GM21619 (cell line): ENCODE data around the gene MED23.
A peak's percentile ranks its signal among the peaks of the same experiment; 100 is the strongest.
"Not testable (repeated sequence)": the region's sequence is repeated elsewhere in the genome, so short reads cannot be mapped to it uniquely, and the experiment has no call there.

Experiments used
- ATAC-seq: cut with Tn5 transposase; IDR thresholded peaks from one replicate; pipeline ENCODE4 v1.9.1; 2021; ENCODE audit not compliant: unreplicated experiment

MED23 gene

GRCh38 chr6:131574686-131575085, 53.4 kb downstream of the MED23 start:
- ATAC-seq, result no peak

- no peak for ATAC-seq
These were observed 53.9 kb downstream of the MED23 start for GRCh38 chr6:131574133-131574532.

GRCh38 chr6:131572686-131573415, 55.2 kb downstream of the MED23 start, which contains the start of gene ARG1:
Gene ARG1 (plus strand): TSS chr6:131573226. CDS start chr6:131573283, 57 bp downstream.
- ATAC-seq, result no peak

- ATAC-seq, result no peak
These were observed 59.3 kb downstream of the MED23 start for GRCh38 chr6:131568726-131569125.

- no peak for ATAC-seq
These were observed 63.0 kb downstream of the MED23 start for GRCh38 chr6:131565056-131565455.

GRCh38 chr6:131561925-131562707, 65.9 kb downstream of the MED23 start:
- no peak for ATAC-seq

- no peak for ATAC-seq
These were observed 69.1 kb downstream of the MED23 start for GRCh38 chr6:131558922-131559321.

GRCh38 chr6:131555992-131556391, 72.0 kb downstream of the MED23 start:
- no peak for ATAC-seq

- no peak for ATAC-seq
These were observed 75.5 kb downstream of the MED23 start for GRCh38 chr6:131552572-131552971.

- no peak for ATAC-seq
These were observed 76.1 kb downstream of the MED23 start for GRCh38 chr6:131551902-131552301.

- no peak for ATAC-seq
These were observed 78.2 kb downstream of the MED23 start for GRCh38 chr6:131549811-131550210.

- ATAC-seq, result no peak
These were observed 79.6 kb downstream of the MED23 start for GRCh38 chr6:131548441-131548840.

- no peak for ATAC-seq
These were observed 80.6 kb downstream of the MED23 start for GRCh38 chr6:131547488-131547887.

- ATAC-seq, result no peak
These were observed 82.7 kb downstream of the MED23 start for GRCh38 chr6:131545317-131545716.

- ATAC-seq, result not testable (repeated sequence)
These were observed 89.4 kb downstream of the MED23 start for GRCh38 chr6:131538615-131539014.

GRCh38 chr6:131532580-131533039, 95.4 kb downstream of the MED23 start:
- peak; percentile 91 for ATAC-seq

GRCh38 chr6:131531681-131532080, 96.4 kb downstream of the MED23 start:
- not testable (repeated sequence) for ATAC-seq

- not testable (repeated sequence) for ATAC-seq
These were observed 97.1 kb downstream of the MED23 start for GRCh38 chr6:131530936-131531335.

- no peak for ATAC-seq
These were observed 103.2 kb downstream of the MED23 start for GRCh38 chr6:131524695-131525336.

GRCh38 chr6:131523988-131524673, 103.9 kb downstream of the MED23 start:
- ATAC-seq, result no peak
